ENCODE measurements around the gene WBP4. TPM values are rescaled to one million over a fixed set of nuclear protein-coding genes. Genes with fewer than 3 reads are reported as not detected.
A peak's percentile ranks its signal among the peaks of the same experiment; 100 is the strongest.

The WBP4 gene
- total and polyA plus RNA-seq, 2 of the 13 experiments (the other 11 are each of a cell fraction or from before 2014, with no cell fraction given) = 6.7 to 11.7 TPM

DNA sequence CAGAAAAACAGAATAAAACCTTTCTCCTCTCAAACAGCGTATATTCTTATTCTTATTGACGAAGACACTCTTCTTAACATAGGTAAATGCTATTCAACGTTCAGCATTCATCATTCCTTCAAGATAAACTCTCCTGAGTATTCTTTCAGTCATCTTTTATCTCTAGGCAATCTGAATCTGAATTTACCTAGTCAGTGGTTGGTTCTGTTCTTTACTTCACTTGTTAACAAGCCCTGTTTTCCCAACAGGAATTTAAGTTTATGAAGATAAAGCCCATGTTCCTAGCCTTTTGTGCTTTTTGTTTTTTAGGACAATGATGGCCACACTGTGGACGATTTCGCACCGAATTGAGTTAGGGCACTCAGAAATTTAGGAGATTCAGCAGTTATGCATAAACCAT, 45.4 kb upstream of the WBP4 start:
- no peaks in the 10 kb centered on the region for H3K27me3 ChIP-seq (ENCODE audit: control insufficient read depth in 1 of 2, insufficient read depth in 2 of 2, low read length in 2 of 2)
- 94% methylated on average over 6 of the region's 6 CpGs for WGBS (ENCODE audit: low lambda C conversion rate)
- H3K36me3 ChIP-seq (replicated peaks in 1 of 2; ENCODE audit: control insufficient read depth in 1 of 2, insufficient read depth in 2 of 2, low read length in 2 of 2) = no peaks in the 10 kb centered on the region
- H4K20me1 ChIP-seq (ENCODE audit: insufficient read depth, low read length) = no peaks in the 10 kb centered on the region
- in situ Hi-C loops (cut with HindIII; ENCODE audit: extremely low pct_ligation_motif_present, low pct_unique_long_range_greater_than_20kb) (no loop called here), intact Hi-C loops (cut with micrococcal nuclease; ENCODE audit: unreplicated experiment) (loop anchor here (5.0 kb wide), 3 partner anchors 41 to 94 kb away; no protein-coding TSS in a partner anchor)
- peaks cover 82% of the 10 kb centered on the region for H3K4me1 ChIP-seq (ENCODE audit: insufficient read depth, low read length)
- CTCF ChIA-PET (ENCODE audit: low intra/inter-chr PET ratio, low total read pairs) = no interaction called here
- no peaks in the 10 kb centered on the region for H3K9me3 ChIP-seq (ENCODE audit: low read length)
- H3K79me2 ChIP-seq (ENCODE audit: insufficient read depth, low read length) = peaks cover 91% of the 10 kb centered on the region
- POLR2A ChIA-PET = interaction anchor here (0.8 kb wide), 1 partner anchor 13 kb away, joined by 4 read pairs; no protein-coding TSS in a partner anchor
- no peak overlapping the region for H3K27ac ChIP-seq (ENCODE audit: extremely low read length, insufficient read depth, low read length)
- ATAC-seq (no peak), DNase-seq (ENCODE audit: low spot score) (no peak), FAIRE-seq (no peak)
- no TSS peak for BruUV-seq (replicated peaks)
- H3K9ac ChIP-seq (ENCODE audit: insufficient read depth, low read depth, low read length) = no peak overlapping the region
- H3K4me3 ChIP-seq (replicated peaks in 1 of 3; ENCODE audit: insufficient read depth in 1 of 3, low read depth in 2 of 3, low read length in 3 of 3) = no peak overlapping the region
- peak overlapping the region; percentile 5; the same call in 1 of the 2 replicates for H3K4me2 ChIP-seq (ENCODE audit: low read depth, low read length)
- TF ChIP-seq EHMT2 (IDR thresholded peaks at IDR 0.05; ENCODE audit: borderline replicate concordance, low read depth, low read length) = no peak
- TF ChIP-seq ZNF775 (CRISPR knock-in tag; IDR thresholded peaks at IDR 0.05; ENCODE audit: borderline replicate concordance) = no peak
- TF ChIP-seq SOX6 (IDR thresholded peaks at IDR 0.05) = no peak
- TF ChIP-seq SOX6 (CRISPR knock-in tag; IDR thresholded peaks at IDR 0.05) = no peak
- TF ChIP-seq THAP11 (CRISPR knock-in tag; IDR thresholded peaks at IDR 0.05) = no peak
- no peak overlapping the region for H2AFZ ChIP-seq (ENCODE audit: low read length)

DNA sequence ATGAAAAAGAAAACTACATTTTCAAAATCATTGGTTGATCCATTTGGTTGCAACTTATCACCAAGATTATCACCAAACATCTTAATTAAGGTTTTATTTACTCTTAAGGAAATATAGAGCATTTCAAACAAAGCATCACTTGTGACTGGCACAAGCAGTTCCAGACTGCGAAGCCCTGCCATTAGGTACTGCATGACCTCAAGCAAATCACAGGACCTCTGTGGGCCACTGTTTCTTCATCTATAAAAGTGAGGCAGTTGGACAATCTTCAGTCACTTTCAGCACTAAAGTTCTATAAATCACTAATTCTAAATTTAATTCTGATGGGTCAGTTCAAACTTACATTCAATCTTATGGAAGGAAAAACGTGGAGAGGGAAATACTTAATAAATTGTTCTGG, 44.1 kb upstream of the WBP4 start:
- Histone ChIP-seq H3K4me2 (ENCODE audit: low read depth, low read length) (peak overlapping the region; percentile 85), H3K9me3 (ENCODE audit: low read length) (no peaks in the 10 kb centered on the region), H3K79me2 (ENCODE audit: insufficient read depth, low read length) (peaks cover 92% of the 10 kb centered on the region), H3K4me3 (replicated peaks in 1 of 3; ENCODE audit: insufficient read depth in 1 of 3, low read depth in 2 of 3, low read length in 3 of 3) (peak overlapping the region; percentile 46 to 55 (median 51)), H3K36me3 (replicated peaks in 1 of 2; ENCODE audit: control insufficient read depth in 1 of 2, insufficient read depth in 2 of 2, low read length in 2 of 2) (no peaks in the 10 kb centered on the region), H3K27ac (ENCODE audit: extremely low read length, insufficient read depth, low read length) (peak overlapping the region; percentile 87), H3K4me1 (ENCODE audit: insufficient read depth, low read length) (peaks cover 82% of the 10 kb centered on the region), H3K27me3 (ENCODE audit: control insufficient read depth in 1 of 2, insufficient read depth in 2 of 2, low read length in 2 of 2) (no peaks in the 10 kb centered on the region), H4K20me1 (ENCODE audit: insufficient read depth, low read length) (no peaks in the 10 kb centered on the region), H2AFZ (ENCODE audit: low read length) (no peak overlapping the region), H3K9ac (ENCODE audit: insufficient read depth, low read depth, low read length) (peak overlapping the region; percentile 76)
- 57% methylated on average over 2 of the region's 2 CpGs for WGBS (ENCODE audit: low lambda C conversion rate)
- ChIA-PET CTCF (ENCODE audit: low intra/inter-chr PET ratio, low total read pairs) (no interaction called here), POLR2A (interaction anchor here (0.9 to 3.2 kb wide), 2 partner anchors 8 to 38 kb away, joined by 4 to 22 read pairs; no protein-coding TSS in a partner anchor)
- BruUV-seq (replicated peaks) = no TSS peak
- FAIRE-seq (no peak), ATAC-seq (no peak), DNase-seq (ENCODE audit: low spot score) (no peak)
- intact Hi-C loops (cut with micrococcal nuclease; ENCODE audit: unreplicated experiment) = loop anchor here (5.0 kb wide), 3 partner anchors 40 to 95 kb away; no protein-coding TSS in a partner anchor
- in situ Hi-C loops (cut with HindIII; ENCODE audit: extremely low pct_ligation_motif_present, low pct_unique_long_range_greater_than_20kb) = no loop called here
- TF ChIP-seq PHF20 (CRISPR knock-in tag; IDR thresholded peaks at IDR 0.05) (no peak), TAF1 (CRISPR knock-in tag; IDR thresholded peaks at IDR 0.05) (no peak), ZFY (CRISPR knock-in tag; IDR thresholded peaks at IDR 0.05) (no peak), JUNB (CRISPR knock-in tag; IDR thresholded peaks at IDR 0.05; ENCODE audit: borderline replicate concordance) (no peak), MBD4 (IDR thresholded peaks at IDR 0.05; ENCODE audit: borderline replicate concordance, low read length) (no peak), ZNF17 (CRISPR knock-in tag; IDR thresholded peaks at IDR 0.05) (no peak), ZNF670 (CRISPR knock-in tag; IDR thresholded peaks at IDR 0.05; ENCODE audit: borderline replicate concordance) (no peak), SAP130 (CRISPR knock-in tag; IDR thresholded peaks at IDR 0.05; ENCODE audit: low read depth) (no peak), KDM5B (CRISPR knock-in tag; IDR thresholded peaks at IDR 0.05; ENCODE audit: borderline replicate concordance) (no peak)
- TF ChIP-seq, protein P1, sequence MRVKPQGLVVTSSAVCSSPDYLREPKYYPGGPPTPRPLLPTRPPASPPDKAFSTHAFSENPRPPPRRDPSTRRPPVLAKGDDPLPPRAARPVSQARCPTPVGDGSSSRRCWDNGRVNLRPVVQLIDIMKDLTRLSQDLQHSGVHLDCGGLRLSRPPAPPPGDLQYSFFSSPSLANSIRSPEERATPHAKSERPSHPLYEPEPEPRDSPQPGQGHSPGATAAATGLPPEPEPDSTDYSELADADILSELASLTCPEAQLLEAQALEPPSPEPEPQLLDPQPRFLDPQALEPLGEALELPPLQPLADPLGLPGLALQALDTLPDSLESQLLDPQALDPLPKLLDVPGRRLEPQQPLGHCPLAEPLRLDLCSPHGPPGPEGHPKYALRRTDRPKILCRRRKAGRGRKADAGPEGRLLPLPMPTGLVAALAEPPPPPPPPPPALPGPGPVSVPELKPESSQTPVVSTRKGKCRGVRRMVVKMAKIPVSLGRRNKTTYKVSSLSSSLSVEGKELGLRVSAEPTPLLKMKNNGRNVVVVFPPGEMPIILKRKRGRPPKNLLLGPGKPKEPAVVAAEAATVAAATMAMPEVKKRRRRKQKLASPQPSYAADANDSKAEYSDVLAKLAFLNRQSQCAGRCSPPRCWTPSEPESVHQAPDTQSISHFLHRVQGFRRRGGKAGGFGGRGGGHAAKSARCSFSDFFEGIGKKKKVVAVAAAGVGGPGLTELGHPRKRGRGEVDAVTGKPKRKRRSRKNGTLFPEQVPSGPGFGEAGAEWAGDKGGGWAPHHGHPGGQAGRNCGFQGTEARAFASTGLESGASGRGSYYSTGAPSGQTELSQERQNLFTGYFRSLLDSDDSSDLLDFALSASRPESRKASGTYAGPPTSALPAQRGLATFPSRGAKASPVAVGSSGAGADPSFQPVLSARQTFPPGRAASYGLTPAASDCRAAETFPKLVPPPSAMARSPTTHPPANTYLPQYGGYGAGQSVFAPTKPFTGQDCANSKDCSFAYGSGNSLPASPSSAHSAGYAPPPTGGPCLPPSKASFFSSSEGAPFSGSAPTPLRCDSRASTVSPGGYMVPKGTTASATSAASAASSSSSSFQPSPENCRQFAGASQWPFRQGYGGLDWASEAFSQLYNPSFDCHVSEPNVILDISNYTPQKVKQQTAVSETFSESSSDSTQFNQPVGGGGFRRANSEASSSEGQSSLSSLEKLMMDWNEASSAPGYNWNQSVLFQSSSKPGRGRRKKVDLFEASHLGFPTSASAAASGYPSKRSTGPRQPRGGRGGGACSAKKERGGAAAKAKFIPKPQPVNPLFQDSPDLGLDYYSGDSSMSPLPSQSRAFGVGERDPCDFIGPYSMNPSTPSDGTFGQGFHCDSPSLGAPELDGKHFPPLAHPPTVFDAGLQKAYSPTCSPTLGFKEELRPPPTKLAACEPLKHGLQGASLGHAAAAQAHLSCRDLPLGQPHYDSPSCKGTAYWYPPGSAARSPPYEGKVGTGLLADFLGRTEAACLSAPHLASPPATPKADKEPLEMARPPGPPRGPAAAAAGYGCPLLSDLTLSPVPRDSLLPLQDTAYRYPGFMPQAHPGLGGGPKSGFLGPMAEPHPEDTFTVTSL (CRISPR knock-in tag; IDR thresholded peaks at IDR 0.05; ENCODE audit: borderline replicate concordance) = no peak

All from HepG2 (cell line).